ENCODE results near the gene NACA2.

- TF ChIP-seq CTCF (IDR thresholded peaks at IDR 0.05; ENCODE audit: low read depth, low read length, poor library complexity, severe bottlenecking) (no peak), EZH2phosphoT487 (IDR thresholded peaks at IDR 0.05; ENCODE audit: borderline replicate concordance, low read length) (no peak)
Observed at GRCh38 chr17:61586031-61586566, 4.9 kb downstream of the NACA2 start.
